ENCODE results near the gene UBASH3B.

The UBASH3B gene

DNA sequence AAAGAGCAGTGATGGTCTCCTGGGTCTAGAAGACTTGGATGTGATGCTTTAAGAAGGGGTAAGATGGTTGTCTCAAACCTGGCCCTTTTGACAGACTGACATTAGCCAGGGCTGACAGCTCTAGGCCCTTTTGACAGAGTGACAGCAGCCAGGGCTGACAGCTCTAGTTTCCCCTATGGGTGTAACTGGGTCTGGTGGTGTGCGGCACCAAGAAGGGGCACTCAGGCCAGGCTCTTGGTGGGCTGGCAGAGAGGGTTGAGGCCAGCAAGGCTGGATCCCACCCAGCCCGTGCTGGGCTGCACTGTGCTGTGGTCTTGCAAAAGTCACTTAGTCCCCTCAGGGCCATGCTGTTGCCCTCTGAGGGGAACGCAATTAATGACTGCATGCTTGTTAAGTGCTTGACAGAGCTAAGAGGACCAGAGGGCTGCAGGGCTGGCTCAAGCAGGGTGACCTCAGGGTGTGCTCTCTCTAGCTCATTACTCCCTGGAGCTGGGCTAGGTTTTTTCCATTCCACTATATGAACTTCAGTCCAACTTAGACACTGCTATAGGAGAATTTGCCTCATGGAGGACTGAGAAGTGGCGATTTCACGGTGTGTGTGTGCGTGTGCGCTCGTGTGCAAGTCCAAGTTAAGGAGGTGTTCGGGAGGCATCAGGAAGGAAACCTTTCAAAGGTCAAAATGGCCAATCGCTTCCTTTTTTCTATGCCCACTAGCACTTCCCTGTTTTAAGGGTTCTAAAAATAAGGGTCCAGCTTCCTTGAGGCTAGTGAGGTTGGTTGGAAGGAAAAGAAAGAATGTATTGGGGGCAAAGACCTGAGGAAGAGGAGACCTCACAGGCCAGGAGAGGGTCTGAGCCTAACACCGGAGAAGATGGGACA, 4.4 kb downstream of the UBASH3B start:
- DNase-seq (ENCODE audit: extremely low spot score): no peak
- ChIA-PET CTCF (no interaction called here), POLR2A (no interaction called here)
- TF ChIP-seq FOXA1 (IDR thresholded peaks at IDR 0.05) (no peak), ZNF384 (IDR thresholded peaks at IDR 0.05) (no peak), SP1 (IDR thresholded peaks at IDR 0.05) (no peak), TARDBP (IDR thresholded peaks at IDR 0.05) (no peak), ARNT (IDR thresholded peaks at IDR 0.05) (no peak), FOXK2 (IDR thresholded peaks at IDR 0.05) (no peak), HDGF (IDR thresholded peaks at IDR 0.05; ENCODE audit: borderline replicate concordance) (no peak), BHLHE40 (IDR thresholded peaks at IDR 0.05; ENCODE audit: borderline replicate concordance) (no peak), CTBP1 (IDR thresholded peaks at IDR 0.05; ENCODE audit: borderline replicate concordance) (no peak), SUZ12 (IDR thresholded peaks at IDR 0.05) (no peak), NFRKB (IDR thresholded peaks at IDR 0.05) (no peak)
- TF ChIP-seq, protein P1, sequence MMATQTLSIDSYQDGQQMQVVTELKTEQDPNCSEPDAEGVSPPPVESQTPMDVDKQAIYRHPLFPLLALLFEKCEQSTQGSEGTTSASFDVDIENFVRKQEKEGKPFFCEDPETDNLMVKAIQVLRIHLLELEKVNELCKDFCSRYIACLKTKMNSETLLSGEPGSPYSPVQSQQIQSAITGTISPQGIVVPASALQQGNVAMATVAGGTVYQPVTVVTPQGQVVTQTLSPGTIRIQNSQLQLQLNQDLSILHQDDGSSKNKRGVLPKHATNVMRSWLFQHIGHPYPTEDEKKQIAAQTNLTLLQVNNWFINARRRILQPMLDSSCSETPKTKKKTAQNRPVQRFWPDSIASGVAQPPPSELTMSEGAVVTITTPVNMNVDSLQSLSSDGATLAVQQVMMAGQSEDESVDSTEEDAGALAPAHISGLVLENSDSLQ (IDR thresholded peaks at IDR 0.05): no peak

DNA sequence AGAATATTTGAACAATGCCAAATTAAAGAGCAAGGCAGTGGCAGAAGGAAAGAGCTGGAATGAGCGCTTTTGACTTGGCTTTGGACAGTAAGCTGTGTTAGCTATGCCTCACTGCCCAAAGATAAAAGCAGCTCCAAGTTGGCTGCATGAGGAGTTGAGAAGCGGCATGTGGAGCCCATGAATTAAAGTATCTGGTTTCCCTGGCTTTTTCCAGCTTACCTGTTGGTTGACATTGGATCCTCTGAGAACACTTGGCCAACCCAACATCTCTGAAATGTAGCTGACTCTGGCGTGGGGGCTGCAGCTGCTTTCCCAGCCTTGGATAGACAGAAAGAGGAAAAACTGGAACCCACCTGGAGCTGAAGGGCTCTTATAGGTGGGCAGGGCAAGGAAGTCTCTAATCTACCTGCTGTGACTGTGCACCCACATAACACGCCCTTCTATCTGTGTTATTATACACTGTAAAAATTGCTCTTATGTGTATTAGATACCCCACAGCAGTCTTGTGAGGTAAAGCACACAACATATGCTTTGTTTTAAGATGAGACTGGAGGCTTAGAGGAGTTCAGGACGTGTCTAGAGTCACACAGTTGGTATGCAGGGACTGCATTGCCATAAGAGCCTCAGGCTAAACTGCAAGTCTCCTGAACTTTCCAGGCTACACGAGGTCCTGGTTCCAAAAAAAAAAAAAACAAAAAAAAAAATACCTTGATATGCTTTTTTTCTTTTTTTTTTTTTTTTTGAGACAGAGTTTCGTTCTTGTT, 5.8 kb downstream of the UBASH3B start:
- TF ChIP-seq, protein P1 (IDR thresholded peaks at IDR 0.05): no peak
- no peak for TF ChIP-seq ELF4 (IDR thresholded peaks at IDR 0.05)
- no peak for TF ChIP-seq FOXK2 (IDR thresholded peaks at IDR 0.05)
- no peak for TF ChIP-seq ZNF384 (IDR thresholded peaks at IDR 0.05)
- no peak for TF ChIP-seq FOXM1 (IDR thresholded peaks at IDR 0.05; ENCODE audit: borderline replicate concordance)
- no peak for TF ChIP-seq SP1 (IDR thresholded peaks at IDR 0.05)
- TF ChIP-seq L3MBTL2 (conservative IDR thresholded peaks at IDR 0.05): no peak
- TF ChIP-seq SUZ12 (IDR thresholded peaks at IDR 0.05): no peak
- no peak for TF ChIP-seq FOXA1 (IDR thresholded peaks at IDR 0.05)
- CTCF ChIA-PET: interaction anchor here (0.6 kb wide), 1 partner anchor 80 kb away, joined by 3 read pairs; no protein-coding TSS in a partner anchor
- no peak for DNase-seq (ENCODE audit: extremely low spot score)
- POLR2A ChIA-PET: interaction anchor here (0.7 kb wide), 1 partner anchor 29 kb away, joined by 3 read pairs; no protein-coding TSS in a partner anchor

DNA sequence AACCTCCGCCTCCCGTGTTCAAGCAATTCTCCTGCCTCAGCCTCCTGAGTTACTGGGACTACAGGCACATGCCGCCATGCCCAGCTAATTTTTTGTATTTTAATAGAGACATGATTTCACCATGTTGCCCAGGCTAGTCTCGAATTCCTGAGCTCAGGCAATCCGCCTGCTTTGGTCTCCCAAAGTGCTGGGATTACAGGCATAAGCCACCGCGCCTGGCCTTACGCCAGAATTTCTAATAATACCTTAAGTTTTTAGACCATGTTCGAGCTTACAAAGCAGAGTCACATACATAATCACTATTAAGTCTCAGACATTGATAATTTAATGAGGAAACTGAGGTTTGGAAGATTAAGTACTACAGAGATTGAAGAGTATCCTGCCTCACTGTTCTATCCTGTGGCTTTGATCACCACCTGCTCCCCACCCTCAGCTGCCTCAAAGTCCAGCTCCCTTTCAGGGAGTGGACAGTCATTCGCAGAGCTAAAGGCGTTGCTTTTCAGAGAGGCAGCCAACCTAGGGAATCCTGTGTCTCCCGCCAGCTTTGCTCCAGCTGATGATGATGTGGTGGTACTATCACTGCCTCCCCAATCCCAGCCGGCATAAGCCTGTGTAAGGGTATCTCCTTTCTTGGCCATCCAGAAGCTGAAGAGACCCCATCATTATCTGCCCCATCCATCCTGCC, 7.7 kb downstream of the UBASH3B start:
- CTCF ChIA-PET: interaction anchor here (0.6 kb wide), 1 partner anchor 15 kb away, joined by 4 read pairs; no protein-coding TSS in a partner anchor
- no peak for DNase-seq (ENCODE audit: extremely low spot score)
- TF ChIP-seq NFRKB (IDR thresholded peaks at IDR 0.05) (no peak), FOXM1 (IDR thresholded peaks at IDR 0.05; ENCODE audit: borderline replicate concordance) (no peak), ARNT (IDR thresholded peaks at IDR 0.05) (no peak), SUZ12 (IDR thresholded peaks at IDR 0.05) (no peak), FOXA1 (IDR thresholded peaks at IDR 0.05) (no peak)
- POLR2A ChIA-PET: no interaction called here

DNA sequence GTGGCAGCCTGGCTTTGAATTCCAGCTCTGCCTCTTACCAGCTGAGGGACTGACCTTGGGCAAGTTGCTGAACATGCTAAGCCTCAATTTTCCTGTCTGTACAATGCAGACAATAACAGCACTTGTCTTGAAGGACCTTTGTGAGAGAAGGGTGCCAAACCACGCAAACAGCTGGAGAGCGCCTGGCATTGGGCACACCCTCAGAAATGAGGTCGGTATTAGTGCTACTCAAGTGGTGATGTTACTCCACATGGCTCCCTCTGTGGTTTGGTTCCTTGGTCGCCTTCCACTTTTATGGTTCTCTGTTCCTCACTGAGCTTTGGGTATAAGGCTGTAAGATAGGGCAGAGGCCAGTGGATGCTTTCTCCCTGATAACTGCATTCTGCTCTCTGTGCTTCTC, 8.2 kb downstream of the UBASH3B start:
- POLR2A ChIA-PET: no interaction called here
- TF ChIP-seq FOXA1 (IDR thresholded peaks at IDR 0.05): no peak
- no peak for TF ChIP-seq CTBP1 (IDR thresholded peaks at IDR 0.05; ENCODE audit: borderline replicate concordance)
- no peak for TF ChIP-seq HDGF (IDR thresholded peaks at IDR 0.05; ENCODE audit: borderline replicate concordance)
- TF ChIP-seq NFRKB (IDR thresholded peaks at IDR 0.05): no peak
- TF ChIP-seq LEF1 (IDR thresholded peaks at IDR 0.05; ENCODE audit: borderline replicate concordance): no peak
- TF ChIP-seq SUZ12 (IDR thresholded peaks at IDR 0.05): no peak
- no peak for TF ChIP-seq FOXK2 (IDR thresholded peaks at IDR 0.05)
- TF ChIP-seq ZNF384 (IDR thresholded peaks at IDR 0.05): no peak
- TF ChIP-seq, protein P1 (IDR thresholded peaks at IDR 0.05): no peak
- no peak for TF ChIP-seq ARNT (IDR thresholded peaks at IDR 0.05)
- no peak for TF ChIP-seq ELF4 (IDR thresholded peaks at IDR 0.05)
- TF ChIP-seq SP1 (IDR thresholded peaks at IDR 0.05): no peak
- TF ChIP-seq BHLHE40 (IDR thresholded peaks at IDR 0.05; ENCODE audit: borderline replicate concordance): no peak
- no peak for TF ChIP-seq FOXM1 (IDR thresholded peaks at IDR 0.05; ENCODE audit: borderline replicate concordance)
- no peak for TF ChIP-seq TARDBP (IDR thresholded peaks at IDR 0.05)
- CTCF ChIA-PET: no interaction called here
- no peak for DNase-seq (ENCODE audit: extremely low spot score)

DNA sequence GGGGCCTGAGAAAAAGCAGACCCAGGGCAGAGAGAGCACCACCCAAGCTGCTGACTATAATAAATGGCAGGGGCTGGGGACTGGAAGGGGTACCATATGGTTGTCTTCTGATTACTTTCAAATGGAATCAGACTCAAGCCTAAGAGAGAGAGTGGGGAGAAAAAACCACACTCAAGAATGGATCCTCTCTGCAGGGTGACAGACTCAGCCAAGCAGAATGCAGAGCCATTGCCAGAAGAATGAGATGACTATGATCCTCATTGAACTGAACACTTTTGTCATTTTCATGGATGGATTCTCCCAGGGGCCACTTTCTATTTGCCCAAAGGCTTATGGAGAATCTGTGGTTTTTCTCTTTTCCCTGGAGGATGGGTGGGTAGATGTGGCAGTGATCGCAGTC, 8.7 kb downstream of the UBASH3B start:
- ChIA-PET POLR2A (no interaction called here), CTCF (no interaction called here)
- TF ChIP-seq FOXA1 (IDR thresholded peaks at IDR 0.05): no peak
- TF ChIP-seq NFRKB (IDR thresholded peaks at IDR 0.05): no peak
- TF ChIP-seq, protein P1 (IDR thresholded peaks at IDR 0.05): no peak
- no peak for TF ChIP-seq L3MBTL2 (conservative IDR thresholded peaks at IDR 0.05)
- no peak for TF ChIP-seq FOXM1 (IDR thresholded peaks at IDR 0.05; ENCODE audit: borderline replicate concordance)
- DNase-seq (ENCODE audit: extremely low spot score): no peak

Data from HEK293T (cell line).